ENCODE results near the gene IQCF6. TPM values are rescaled to one million over a fixed set of nuclear protein-coding genes. Genes with fewer than 3 reads are reported as not detected.

IQCF6 gene
- total RNA-seq, 1 donor from 2014 or later = not detected

Other genes starting within 250 kb of the IQCF6 start
- gene RAD54L2, start 240.5 kb downstream of the IQCF6 start, total RNA-seq = 39.3 and 40.0 TPM in 2 replicates
- 43.1 TPM in 2 replicates for gene TEX264, start 108.0 kb downstream of the IQCF6 start, total RNA-seq
- 0.23 and 0.27 TPM in 2 replicates for gene GRM2, start 72.2 kb downstream of the IQCF6 start, total RNA-seq
- gene IQCF2, start 82.4 kb upstream of the IQCF6 start, total RNA-seq = not detected in 2 replicates
- not detected in 2 replicates for gene IQCF5, start 96.4 kb upstream of the IQCF6 start, total RNA-seq
- not detected in 2 replicates for gene IQCF1, start 124.1 kb upstream of the IQCF6 start, total RNA-seq
- 57.5 and 58.2 TPM in 2 replicates for gene RRP9, start 162.7 kb upstream of the IQCF6 start, total RNA-seq
- gene PARP3, start 163.1 kb upstream of the IQCF6 start, total RNA-seq = 15.8 and 18.9 TPM in 2 replicates
- gene GPR62, start 176.1 kb upstream of the IQCF6 start, total RNA-seq = not detected in 2 replicates
- gene PCBP4, start 188.2 kb upstream of the IQCF6 start, total RNA-seq = 21.1 and 23.8 TPM in 2 replicates
- 49.2 and 51.6 TPM in 2 replicates for gene ABHD14B, start 194.8 kb upstream of the IQCF6 start, total RNA-seq
- gene ABHD14A, start 195.8 kb upstream of the IQCF6 start, total RNA-seq = 13.5 and 15.9 TPM in 2 replicates
- 62.8 and 64.6 TPM in 2 replicates for gene ACY1, start 204.3 kb upstream of the IQCF6 start, total RNA-seq
- 1,666 and 1,693 TPM in 2 replicates for gene RPL29, start 216.7 kb upstream of the IQCF6 start, total RNA-seq

Measured in activated T-helper 2 cell treated with anti-CD3 and anti-CD28 coated beads, Interferon-gamma antibody, Interleukin-2, Interleukin-4, amounts not matched to agents 10 μg/mL and 5 μg/mL and 100 μg/mL, durations not matched to agents 14 hours and 24 hours and 36 hours (primary cell).